VCaP (cell line): ENCODE measurements around the gene DPH3.

Experiments
- H3K27ac ChIP-seq: fragments of 450-650 bp; 2 replicates; pipeline ENCODE4 v1.5.1; 2017
- CTCF ChIP-seq: fragments of 450-650 bp; conservative IDR thresholded peaks from 2 replicates; pipeline ENCODE4 v1.5.1; 2017; ENCODE audit warnings: mild to moderate bottlenecking, moderate library complexity

The DPH3 gene

GRCh38 chr3:16277471-16277870 lies 12.7 kb upstream of the DPH3 start:
- no peak for TF ChIP-seq CTCF
- no peak overlapping the region for H3K27ac ChIP-seq

GRCh38 chr3:16273867-16274266 lies 9.1 kb upstream of the DPH3 start:
- TF ChIP-seq CTCF = no peak
- no peak overlapping the region for H3K27ac ChIP-seq

- no peak overlapping the region for H3K27ac ChIP-seq
- no peak for TF ChIP-seq CTCF
Observed at GRCh38 chr3:16272588-16272987, 7.8 kb upstream of the DPH3 start.

GRCh38 chr3:16270855-16271254 lies 6.1 kb upstream of the DPH3 start:
- no peak for TF ChIP-seq CTCF
- H3K27ac ChIP-seq = no peak overlapping the region

- peak overlapping the region; percentile 85 for H3K27ac ChIP-seq
- TF ChIP-seq CTCF = no peak
Observed at GRCh38 chr3:16266714-16267113, 2.0 kb upstream of the DPH3 start.

- no peak for TF ChIP-seq CTCF
- peak overlapping the region; percentile 85 for H3K27ac ChIP-seq
Observed at GRCh38 chr3:16265455-16265786, 678 bp upstream of the DPH3 start.

GRCh38 chr3:16264174-16264707 lies 502 bp downstream of the DPH3 start:
- no peak for TF ChIP-seq CTCF
- peak overlapping the region; percentile 85 for H3K27ac ChIP-seq

GRCh38 chr3:16262174-16262573 lies 2.6 kb downstream of the DPH3 start:
- no peak overlapping the region for H3K27ac ChIP-seq
- no peak for TF ChIP-seq CTCF
